Measurements from ENCODE around the gene ITM2A.

- no peak for TF ChIP-seq TAF1 (IDR thresholded peaks at IDR 0.05; ENCODE audit: low read depth)
- no peak for TF ChIP-seq USF1 (IDR thresholded peaks at IDR 0.05)
- no peak for TF ChIP-seq FOXM1 (IDR thresholded peaks at IDR 0.05; ENCODE audit: borderline replicate concordance, low read depth)
- no peak for TF ChIP-seq TEAD4 (IDR thresholded peaks at IDR 0.05)
- no peak for TF ChIP-seq RAD21 (IDR thresholded peaks at IDR 0.05; ENCODE audit: low read depth)
- no peak for TF ChIP-seq EGR1 (IDR thresholded peaks at IDR 0.05)
- TF ChIP-seq EP300 (IDR thresholded peaks at IDR 0.05; ENCODE audit: borderline replicate concordance): no peak
- no peak for TF ChIP-seq MAX (IDR thresholded peaks at IDR 0.05)
- TF ChIP-seq ZBTB7A (IDR thresholded peaks at IDR 0.05; ENCODE audit: low read depth): no peak
- TF ChIP-seq CREB1 (IDR thresholded peaks at IDR 0.05; ENCODE audit: low read depth): no peak
- no peak for TF ChIP-seq NFIC (IDR thresholded peaks at IDR 0.05)
- TF ChIP-seq YY1 (IDR thresholded peaks at IDR 0.05; ENCODE audit: low read depth): no peak
- TF ChIP-seq CEBPB (IDR thresholded peaks at IDR 0.05): no peak
These were observed 620 bp downstream of the ITM2A start for GRCh38 chrX:79366556-79366872.
